K562 (cell line): Measurements from ENCODE around the gene MAMDC2. TPM values are rescaled to one million over a fixed set of nuclear protein-coding genes. Genes with fewer than 3 reads are reported as not detected.

Experiments used
- ATAC-seq: fragments of 200-7000 bp; cut with Tn5 transposase; 3 replicates; pipeline ENCODE4 v1.9.1; 2020; ENCODE audit warnings: moderate library complexity
- BruUV-seq: library from RNA; stranded (reverse); fragments of 400-500 nt; replicated peaks from 2 replicates; lab custom pipeline; 2021; lab: Mats Ljungman, UMichigan
- CTCF ChIA-PET: fragments of 300-600 bp; formaldehyde crosslinking; extraction: SDS; loops from one replicate; lab custom pipeline; 2021; ENCODE audit warnings: low intra/inter-chr PET ratio; lab: Yijun Ruan, JAX
- POLR2A ChIA-PET: fragments of 300-600, 350-650 bp; sonication (Branson Sonifier 250); formaldehyde crosslinking; extraction: SDS; loops from one replicate; lab custom pipeline; 2021; ENCODE audit warnings: antibody characterized with exemption, inconsistent platforms; lab: Yijun Ruan, JAX
- DNase-seq, 4 experiments: peaks; one replicate each; pipeline versions ENCODE4 v3.0.0 to v3.0.0-alpha.2; 2011 to 2018; ENCODE audit warnings: low spot score in 3 of 4, mixed read lengths in 3 of 4; ENCODE audit errors: extremely low read depth in 1 of 4
- FAIRE-seq: peaks from 2 replicates; lab custom pipeline; 2011; peaks lifted over from hg19 to GRCh38; lab: Jason Lieb, UNC
- H2AFZ ChIP-seq: 2 replicates; pipeline ENCODE4 v1.6.0; 2011; ENCODE audit warnings: low read depth, low read length, control low read depth, inconsistent platforms
- H3K27ac ChIP-seq: fragments of 200-600 bp; 3 replicates; pipeline ENCODE4 v1.8.0; 2011; ENCODE audit warnings: low read depth, mild to moderate bottlenecking, control low read depth, inconsistent platforms, low read length, moderate library complexity, mixed read lengths; ENCODE audit errors: extremely low read depth
- H3K27me3 ChIP-seq, 2 experiments: fragments of 300-600 bp in 1 of 2; 2 replicates in 1 of 2; 3 replicates in 1 of 2; pipeline versions ENCODE4 v1.6.0 to v1.8.0; 2011; ENCODE audit warnings: inconsistent platforms in 2 of 2, low read length in 2 of 2, mild to moderate bottlenecking in 1 of 2, mixed read lengths in 1 of 2, moderate library complexity in 1 of 2; ENCODE audit not compliant: control insufficient read depth in 2 of 2, insufficient read depth in 2 of 2
- H3K36me3 ChIP-seq: fragments of 300-600 bp; 3 replicates; pipeline ENCODE4 v1.8.0; 2011; ENCODE audit warnings: mild to moderate bottlenecking, low read length, inconsistent platforms; ENCODE audit not compliant: control insufficient read depth, insufficient read depth
- H3K4me1 ChIP-seq, 2 experiments: fragments of 200-600 bp in 1 of 2; replicated peaks in 1 of 2; 2 replicates in 1 of 2; 3 replicates in 1 of 2; pipeline versions ENCODE4 v1.5.1 to v1.8.0; 2011; ENCODE audit warnings: inconsistent platforms in 2 of 2, low read length in 2 of 2, mild to moderate bottlenecking in 1 of 2, mixed read lengths in 1 of 2, moderate library complexity in 1 of 2; ENCODE audit not compliant: control insufficient read depth in 2 of 2, insufficient read depth in 2 of 2
- H3K4me2 ChIP-seq: 2 replicates; pipeline ENCODE4 v1.6.1; 2011; ENCODE audit warnings: low read length, control low read depth, inconsistent platforms, mixed read lengths; ENCODE audit not compliant: insufficient read depth
- H3K4me3 ChIP-seq: fragments of 200-600 bp; sonication (generic), shearing (Covaris generic); 2 replicates; pipeline ENCODE4 v1.5.1; 2016; ENCODE audit warnings: control low read depth, inconsistent platforms
- H3K79me2 ChIP-seq: fragments of 200-600 bp; 3 replicates; pipeline ENCODE4 v1.8.0; 2011; ENCODE audit warnings: low read length, inconsistent platforms; ENCODE audit not compliant: control insufficient read depth, insufficient read depth
- H3K9ac ChIP-seq, 2 experiments: 2 replicates each; pipeline versions ENCODE4 v1.6.0 to v1.6.1; 2011; ENCODE audit warnings: low read depth in 2 of 2, low read length in 2 of 2, control low read depth in 1 of 2, inconsistent platforms in 1 of 2, mild to moderate bottlenecking in 1 of 2, mixed read lengths in 1 of 2; ENCODE audit not compliant: insufficient read depth in 1 of 2
- H3K9me1 ChIP-seq: one replicate; pipeline ENCODE4 v1.6.0; 2011; ENCODE audit warnings: inconsistent platforms, mild to moderate bottlenecking, low read length, moderate library complexity; ENCODE audit not compliant: control insufficient read depth, insufficient read depth
- H3K9me3 ChIP-seq: replicated peaks from 2 replicates; pipeline ENCODE4 v1.5.1; 2011; ENCODE audit warnings: low read depth, low read length, inconsistent platforms; ENCODE audit not compliant: control insufficient read depth, insufficient read depth
- H4K20me1 ChIP-seq: replicated peaks from 2 replicates; pipeline ENCODE4 v1.6.1; 2011; ENCODE audit warnings: low read length, inconsistent platforms, mixed read lengths; ENCODE audit not compliant: control insufficient read depth, insufficient read depth
- CBX1 ChIP-seq: sonication (generic); IDR thresholded peaks from 2 replicates; pipeline ENCODE4 v1.6.1; 2016; ENCODE audit warnings: antibody characterized with exemption, low read depth, mild to moderate bottlenecking
- EP400 ChIP-seq: fragments of 450-650 bp; IDR thresholded peaks from 2 replicates; pipeline ENCODE4 v1.6.1; 2017; ENCODE audit warnings: antibody characterized with exemption, mild to moderate bottlenecking, moderate library complexity
- EZH2 ChIP-seq: IDR thresholded peaks from 2 replicates; pipeline ENCODE4 v1.6.1; 2012; ENCODE audit warnings: low read depth, mild to moderate bottlenecking, inconsistent platforms, low read length, borderline replicate concordance
- GTF2F1 ChIP-seq: IDR thresholded peaks from 2 replicates; pipeline ENCODE4 v1.6.1; 2011; ENCODE audit warnings: low read depth, low read length, improper control_type of control experiment
- IFI16 ChIP-seq: fragments of 250-450 bp; sonication (Bioruptor Pico); IDR thresholded peaks from 2 replicates; pipeline ENCODE4 v2.1.2; 2022; ENCODE audit warnings: mild to moderate bottlenecking, inconsistent platforms
- NR1H2 ChIP-seq: sonication (generic); formaldehyde crosslinking; IDR thresholded peaks from 2 replicates; pipeline ENCODE4 v1.4.0; 2020; ENCODE audit warnings: mild to moderate bottlenecking, missing genetic modification reagents
- POLR2B ChIP-seq: fragments of 450-650 bp; IDR thresholded peaks from 2 replicates; pipeline ENCODE4 v1.6.1; 2018; ENCODE audit warnings: low read depth; ENCODE audit not compliant: partially characterized antibody
- TARDBP ChIP-seq: fragments of 450-650 bp; IDR thresholded peaks from 2 replicates; pipeline ENCODE4 v1.6.1; 2016
- ZC3H11A ChIP-seq: IDR thresholded peaks from 2 replicates; pipeline ENCODE4 v1.6.1; 2012; ENCODE audit warnings: low read depth, low read length, improper control_type of control experiment
- ZFP36 ChIP-seq: fragments of 150-350 bp; IDR thresholded peaks from 2 replicates; pipeline ENCODE4 v1.6.1; 2018; ENCODE audit warnings: low read length, low read depth; ENCODE audit not compliant: partially characterized antibody
- ZNF121 ChIP-seq: sonication (generic); formaldehyde crosslinking; conservative IDR thresholded peaks from 2 replicates; pipeline ENCODE4 v1.8.0; 2022; ENCODE audit warnings: missing genetic modification reagents
- ZNF197 ChIP-seq: fragments of 200-800 bp; sonication (Bioruptor generic); IDR thresholded peaks from 2 replicates; pipeline ENCODE4 v1.6.1; 2016; ENCODE audit warnings: low read depth, missing genetic modification characterization, missing compliant biosample characterization
- ZNF41 ChIP-seq: fragments of 250-450 bp; sonication (Bioruptor Pico); conservative IDR thresholded peaks from 2 replicates; pipeline ENCODE4 v1.4.0; 2020; ENCODE audit warnings: mild to moderate bottlenecking
- ZNF717 ChIP-seq: fragments of 250-450 bp; sonication (Bioruptor Pico); IDR thresholded peaks from 2 replicates; pipeline ENCODE4 v1.5.0; 2021
- ZNF740 ChIP-seq, 3 experiments: fragments of 200-800 bp in 1 of 3; sonication (Bioruptor generic) in 1 of 3; sonication (generic) in 1 of 3; formaldehyde crosslinking in 1 of 3; IDR thresholded peaks; 2 replicates each; pipeline versions ENCODE4 v1.6.1 to v1.8.0; 2016 to 2022; ENCODE audit warnings: mild to moderate bottlenecking in 2 of 3, missing compliant biosample characterization in 2 of 3, missing genetic modification characterization in 2 of 3, missing genetic modification reagents in 1 of 3
- WGBS: fragments of 100-300 bp; shearing (Covaris generic); methylation state at CpG from one replicate; pipeline ENCODE4 v1.1.6; 2016; ENCODE audit warnings: low coverage, mixed read lengths; ENCODE audit not compliant: insufficient coverage; ENCODE audit errors: missing lambda C conversion rate; 5-methylcytosine and 5-hydroxymethylcytosine counted together
- in situ Hi-C: fragments of 300-500 bp; cut with MboI; formaldehyde crosslinking; loops from 4 replicates; pipeline ENCODE4 v1.15.0; 2018; ENCODE audit warnings: inconsistent platforms, mixed read lengths
- intact Hi-C: fragments of 100-400 bp; cut with micrococcal nuclease; formaldehyde crosslinking; loops from 2 replicates; pipeline ENCODE4 v1.14.2; 2022
- polyA plus RNA-seq, 8 experiments: library from polyadenylated mRNA; depleted of rRNA in 4 of 8; stranded (reverse) in 5 of 8; unstranded in 3 of 8; fragments of >200 nt; fragmentation: Nextera tagmentation in 2 of 8; fragmentation: Illumina TruSeq in 1 of 8; extraction: Ambion mirVana in 2 of 8; extraction: Trizol in 1 of 8; gene quantifications; 2 replicates each; pipeline versions ENCODE4 v1.2.1 to v1.2.3, GENCODE V29; 2011 to 2014; ENCODE audit warnings: inconsistent platforms in 1 of 8, missing spikeins in 1 of 8
- total RNA-seq, 7 experiments: library from RNA; depleted of rRNA in 6 of 7; stranded (reverse); fragments of >200 nt in 6 of 7; fragmentation: Illumina TruSeq in 2 of 7; extraction: Trizol in 2 of 7; gene quantifications; 2 replicates each; pipeline versions ENCODE4 v1.2.1 to v1.2.3, GENCODE V29; 2011 to 2021; ENCODE audit warnings: low replicate concordance in 1 of 7
- TF ChIP-seq, protein P1 (sequence below): sonication (generic); formaldehyde crosslinking; IDR thresholded peaks from 2 replicates; pipeline ENCODE4 v1.8.1; 2022; ENCODE audit warnings: missing genetic modification reagents
- TF ChIP-seq, protein P2 (sequence below): IDR thresholded peaks from 2 replicates; pipeline ENCODE4 v1.6.1; 2011; ENCODE audit warnings: borderline replicate concordance, low read depth, mild to moderate bottlenecking, moderate library complexity, low read length; ENCODE audit not compliant: insufficient read depth, poor library complexity, severe bottlenecking
- TF ChIP-seq, protein P3 (sequence below), 2 experiments: fragments of 450-650 bp; IDR thresholded peaks; 2 replicates each; pipeline ENCODE4 v1.6.1; 2016

Gene MAMDC2
- total and polyA plus RNA-seq, 9 of the 15 experiments (the other 6 are each of a cell fraction or from before 2014, with no cell fraction given) = 0.01 to 0.03 TPM; not detected in 7

- 0% methylated on average over 3 of the region's 3 CpGs for WGBS
- no peaks in the 10 kb centered on the region for H3K9me3 ChIP-seq
- ChIA-PET CTCF (no interaction called here), POLR2A (no interaction called here)
- H3K4me1 ChIP-seq = no peaks in the 10 kb centered on the region
- no peak for TF ChIP-seq ZNF41
- TF ChIP-seq, protein P1, sequence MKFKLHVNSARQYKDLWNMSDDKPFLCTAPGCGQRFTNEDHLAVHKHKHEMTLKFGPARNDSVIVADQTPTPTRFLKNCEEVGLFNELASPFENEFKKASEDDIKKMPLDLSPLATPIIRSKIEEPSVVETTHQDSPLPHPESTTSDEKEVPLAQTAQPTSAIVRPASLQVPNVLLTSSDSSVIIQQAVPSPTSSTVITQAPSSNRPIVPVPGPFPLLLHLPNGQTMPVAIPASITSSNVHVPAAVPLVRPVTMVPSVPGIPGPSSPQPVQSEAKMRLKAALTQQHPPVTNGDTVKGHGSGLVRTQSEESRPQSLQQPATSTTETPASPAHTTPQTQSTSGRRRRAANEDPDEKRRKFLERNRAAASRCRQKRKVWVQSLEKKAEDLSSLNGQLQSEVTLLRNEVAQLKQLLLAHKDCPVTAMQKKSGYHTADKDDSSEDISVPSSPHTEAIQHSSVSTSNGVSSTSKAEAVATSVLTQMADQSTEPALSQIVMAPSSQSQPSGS (CRISPR knock-in tag) = no peak
- TF ChIP-seq EZH2 = no peak
- TF ChIP-seq EP400 = no peak
- TF ChIP-seq ZNF197 (CRISPR knock-in tag) = no peak
- TF ChIP-seq ZNF717 (CRISPR knock-in tag) = no peak
- TF ChIP-seq ZNF121 (CRISPR knock-in tag) = no peak
- TF ChIP-seq ZC3H11A = no peak
- TF ChIP-seq ZNF740 (CRISPR knock-in tag; IDR thresholded peaks at IDR 0.05) = no peak
- TF ChIP-seq ZNF740 (tag; IDR thresholded peaks at IDR 0.05) = no peak
- no peak for TF ChIP-seq GTF2F1
- no peak for TF ChIP-seq TARDBP
- TF ChIP-seq, protein P2, sequence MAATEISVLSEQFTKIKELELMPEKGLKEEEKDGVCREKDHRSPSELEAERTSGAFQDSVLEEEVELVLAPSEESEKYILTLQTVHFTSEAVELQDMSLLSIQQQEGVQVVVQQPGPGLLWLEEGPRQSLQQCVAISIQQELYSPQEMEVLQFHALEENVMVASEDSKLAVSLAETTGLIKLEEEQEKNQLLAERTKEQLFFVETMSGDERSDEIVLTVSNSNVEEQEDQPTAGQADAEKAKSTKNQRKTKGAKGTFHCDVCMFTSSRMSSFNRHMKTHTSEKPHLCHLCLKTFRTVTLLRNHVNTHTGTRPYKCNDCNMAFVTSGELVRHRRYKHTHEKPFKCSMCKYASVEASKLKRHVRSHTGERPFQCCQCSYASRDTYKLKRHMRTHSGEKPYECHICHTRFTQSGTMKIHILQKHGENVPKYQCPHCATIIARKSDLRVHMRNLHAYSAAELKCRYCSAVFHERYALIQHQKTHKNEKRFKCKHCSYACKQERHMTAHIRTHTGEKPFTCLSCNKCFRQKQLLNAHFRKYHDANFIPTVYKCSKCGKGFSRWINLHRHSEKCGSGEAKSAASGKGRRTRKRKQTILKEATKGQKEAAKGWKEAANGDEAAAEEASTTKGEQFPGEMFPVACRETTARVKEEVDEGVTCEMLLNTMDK = no peak
- TF ChIP-seq ZFP36 = no peak
- no peak for TF ChIP-seq POLR2B
- no peak for TF ChIP-seq NR1H2 (CRISPR knock-in tag)
- no peak for TF ChIP-seq CBX1
- no peak for TF ChIP-seq IFI16 (CRISPR knock-in tag)
- TF ChIP-seq, protein P3, sequence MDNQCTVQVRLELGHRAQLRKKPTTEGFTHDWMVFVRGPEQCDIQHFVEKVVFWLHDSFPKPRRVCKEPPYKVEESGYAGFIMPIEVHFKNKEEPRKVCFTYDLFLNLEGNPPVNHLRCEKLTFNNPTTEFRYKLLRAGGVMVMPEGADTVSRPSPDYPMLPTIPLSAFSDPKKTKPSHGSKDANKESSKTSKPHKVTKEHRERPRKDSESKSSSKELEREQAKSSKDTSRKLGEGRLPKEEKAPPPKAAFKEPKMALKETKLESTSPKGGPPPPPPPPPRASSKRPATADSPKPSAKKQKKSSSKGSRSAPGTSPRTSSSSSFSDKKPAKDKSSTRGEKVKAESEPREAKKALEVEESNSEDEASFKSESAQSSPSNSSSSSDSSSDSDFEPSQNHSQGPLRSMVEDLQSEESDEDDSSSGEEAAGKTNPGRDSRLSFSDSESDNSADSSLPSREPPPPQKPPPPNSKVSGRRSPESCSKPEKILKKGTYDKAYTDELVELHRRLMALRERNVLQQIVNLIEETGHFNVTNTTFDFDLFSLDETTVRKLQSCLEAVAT (IDR thresholded peaks at IDR 0.05) = no peak
- no peak overlapping the region for H3K27ac ChIP-seq
- no peak overlapping the region for H3K4me3 ChIP-seq
- no peaks in the 10 kb centered on the region for H3K36me3 ChIP-seq
- no peak overlapping the region for H3K9ac ChIP-seq
- DNase-seq (no peak), ATAC-seq (no peak), FAIRE-seq (no peak)
- no TSS peak for BruUV-seq
- no peaks in the 10 kb centered on the region for H3K9me1 ChIP-seq
- intact Hi-C loops = no loop called here
- no peaks in the 10 kb centered on the region; a peak in 1 of 5 replicates for H3K27me3 ChIP-seq
- no peaks in the 10 kb centered on the region for H3K79me2 ChIP-seq
- H3K4me2 ChIP-seq = no peak overlapping the region
- H4K20me1 ChIP-seq = no peaks in the 10 kb centered on the region
- H2AFZ ChIP-seq = no peak overlapping the region
- in situ Hi-C loops = no loop called here
Observed at GRCh38 chr9:70152350-70152749, 108.7 kb downstream of the MAMDC2 start.
